K562 (cell line): ENCODE data around the gene CSRP2. TPM values are rescaled to one million over a fixed set of nuclear protein-coding genes. Genes with fewer than 3 reads are reported as not detected.

ENCODE experiments used
- LEF1 ChIP-seq: fragments of 450-650 bp; IDR thresholded peaks from 2 replicates; pipeline ENCODE4 v1.6.1; 2016; ENCODE audit warnings: mild to moderate bottlenecking
- NFE2 ChIP-seq: IDR thresholded peaks from 2 replicates; pipeline ENCODE4 v1.6.1; 2014; ENCODE audit warnings: antibody characterized with exemption, low read depth
- RBBP5 ChIP-seq: fragments of 200-600 bp; sonication (generic); IDR thresholded peaks from 2 replicates; pipeline ENCODE4 v1.6.1; 2012; ENCODE audit warnings: borderline replicate concordance, mild to moderate bottlenecking, low read length, control low read depth, inconsistent platforms; ENCODE audit not compliant: insufficient read depth, poor library complexity, severe bottlenecking
- ZNF41 ChIP-seq: fragments of 250-450 bp; sonication (Bioruptor Pico); conservative IDR thresholded peaks from 2 replicates; pipeline ENCODE4 v1.4.0; 2020; ENCODE audit warnings: mild to moderate bottlenecking
- ZNF76 ChIP-seq: fragments of 250-450 bp; sonication (Bioruptor Pico); IDR thresholded peaks from 2 replicates; pipeline ENCODE4 v1.4.0; 2020; ENCODE audit warnings: mild to moderate bottlenecking, moderate library complexity, borderline replicate concordance
- polyA plus RNA-seq, 8 experiments: library from polyadenylated mRNA; depleted of rRNA in 4 of 8; stranded (reverse) in 5 of 8; unstranded in 3 of 8; fragments of >200 nt; fragmentation: Nextera tagmentation in 2 of 8; fragmentation: Illumina TruSeq in 1 of 8; extraction: Ambion mirVana in 2 of 8; extraction: Trizol in 1 of 8; gene quantifications; 2 replicates each; pipeline versions ENCODE4 v1.2.1 to v1.2.3, GENCODE V29; 2011 to 2014; ENCODE audit warnings: inconsistent platforms in 1 of 8, missing spikeins in 1 of 8
- total RNA-seq, 7 experiments: library from RNA; depleted of rRNA in 6 of 7; stranded (reverse); fragments of >200 nt in 6 of 7; fragmentation: Illumina TruSeq in 2 of 7; extraction: Trizol in 2 of 7; gene quantifications; 2 replicates each; pipeline versions ENCODE4 v1.2.1 to v1.2.3, GENCODE V29; 2011 to 2021; ENCODE audit warnings: low replicate concordance in 1 of 7
- TF ChIP-seq, protein P1 (sequence below): conservative IDR thresholded peaks from 2 replicates; pipeline ENCODE4 v1.6.1; 2011; ENCODE audit warnings: low read depth, mild to moderate bottlenecking, low read length; ENCODE audit not compliant: control insufficient read depth
- TF ChIP-seq, protein P2 (sequence below): sonication (generic); formaldehyde crosslinking; IDR thresholded peaks from 2 replicates; pipeline ENCODE4 v1.5.0; 2020; ENCODE audit warnings: missing genetic modification reagents
- TF ChIP-seq, protein P3 (sequence below), 2 experiments: fragments of 450-650 bp; formaldehyde crosslinking in 1 of 2; IDR thresholded peaks; 2 replicates each; pipeline versions ENCODE4 v1.4.0 to v1.6.1; 2014 to 2020; ENCODE audit warnings: mild to moderate bottlenecking in 2 of 2, borderline replicate concordance in 1 of 2, low read depth in 1 of 2
- TF ChIP-seq, protein P4 (sequence below): IDR thresholded peaks from 2 replicates; pipeline ENCODE4 v1.6.1; 2011; ENCODE audit warnings: borderline replicate concordance, low read depth, mild to moderate bottlenecking, moderate library complexity, low read length; ENCODE audit not compliant: insufficient read depth, poor library complexity, severe bottlenecking

The CSRP2 gene
- total and polyA plus RNA-seq, 9 of the 15 experiments (the other 6 are each of a cell fraction or from before 2014, with no cell fraction given), result 0.32 to 6.2 (median 2.3) TPM

DNA sequence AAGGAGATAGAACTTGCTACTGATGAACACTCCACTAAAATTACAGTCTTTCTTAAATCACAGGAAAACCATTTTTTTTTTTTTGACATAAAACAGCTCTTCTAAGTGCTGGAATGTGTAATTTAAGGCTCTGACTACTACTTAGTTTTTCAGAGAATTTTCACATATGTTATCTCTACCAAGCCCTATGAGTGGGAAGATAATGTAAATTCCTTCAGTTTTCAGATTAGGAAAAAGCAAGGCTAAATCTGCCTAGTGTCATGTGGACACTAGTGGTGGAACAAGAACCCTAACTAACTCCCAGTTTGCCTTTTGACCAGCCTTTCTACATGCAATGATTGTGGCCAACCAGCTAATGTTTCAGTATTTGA is 37.3 kb upstream of the CSRP2 start (continued):
- TF ChIP-seq, protein P1, sequence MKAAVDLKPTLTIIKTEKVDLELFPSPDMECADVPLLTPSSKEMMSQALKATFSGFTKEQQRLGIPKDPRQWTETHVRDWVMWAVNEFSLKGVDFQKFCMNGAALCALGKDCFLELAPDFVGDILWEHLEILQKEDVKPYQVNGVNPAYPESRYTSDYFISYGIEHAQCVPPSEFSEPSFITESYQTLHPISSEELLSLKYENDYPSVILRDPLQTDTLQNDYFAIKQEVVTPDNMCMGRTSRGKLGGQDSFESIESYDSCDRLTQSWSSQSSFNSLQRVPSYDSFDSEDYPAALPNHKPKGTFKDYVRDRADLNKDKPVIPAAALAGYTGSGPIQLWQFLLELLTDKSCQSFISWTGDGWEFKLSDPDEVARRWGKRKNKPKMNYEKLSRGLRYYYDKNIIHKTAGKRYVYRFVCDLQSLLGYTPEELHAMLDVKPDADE, result no peak
- TF ChIP-seq ZNF41 (CRISPR knock-in tag) (no peak), ZNF76 (CRISPR knock-in tag) (no peak), NFE2 (no peak), LEF1 (no peak), RBBP5 (no peak)
- TF ChIP-seq, protein P2, sequence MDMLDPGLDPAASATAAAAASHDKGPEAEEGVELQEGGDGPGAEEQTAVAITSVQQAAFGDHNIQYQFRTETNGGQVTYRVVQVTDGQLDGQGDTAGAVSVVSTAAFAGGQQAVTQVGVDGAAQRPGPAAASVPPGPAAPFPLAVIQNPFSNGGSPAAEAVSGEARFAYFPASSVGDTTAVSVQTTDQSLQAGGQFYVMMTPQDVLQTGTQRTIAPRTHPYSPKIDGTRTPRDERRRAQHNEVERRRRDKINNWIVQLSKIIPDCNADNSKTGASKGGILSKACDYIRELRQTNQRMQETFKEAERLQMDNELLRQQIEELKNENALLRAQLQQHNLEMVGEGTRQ (CRISPR knock-in tag), result no peak
- TF ChIP-seq, protein P3, sequence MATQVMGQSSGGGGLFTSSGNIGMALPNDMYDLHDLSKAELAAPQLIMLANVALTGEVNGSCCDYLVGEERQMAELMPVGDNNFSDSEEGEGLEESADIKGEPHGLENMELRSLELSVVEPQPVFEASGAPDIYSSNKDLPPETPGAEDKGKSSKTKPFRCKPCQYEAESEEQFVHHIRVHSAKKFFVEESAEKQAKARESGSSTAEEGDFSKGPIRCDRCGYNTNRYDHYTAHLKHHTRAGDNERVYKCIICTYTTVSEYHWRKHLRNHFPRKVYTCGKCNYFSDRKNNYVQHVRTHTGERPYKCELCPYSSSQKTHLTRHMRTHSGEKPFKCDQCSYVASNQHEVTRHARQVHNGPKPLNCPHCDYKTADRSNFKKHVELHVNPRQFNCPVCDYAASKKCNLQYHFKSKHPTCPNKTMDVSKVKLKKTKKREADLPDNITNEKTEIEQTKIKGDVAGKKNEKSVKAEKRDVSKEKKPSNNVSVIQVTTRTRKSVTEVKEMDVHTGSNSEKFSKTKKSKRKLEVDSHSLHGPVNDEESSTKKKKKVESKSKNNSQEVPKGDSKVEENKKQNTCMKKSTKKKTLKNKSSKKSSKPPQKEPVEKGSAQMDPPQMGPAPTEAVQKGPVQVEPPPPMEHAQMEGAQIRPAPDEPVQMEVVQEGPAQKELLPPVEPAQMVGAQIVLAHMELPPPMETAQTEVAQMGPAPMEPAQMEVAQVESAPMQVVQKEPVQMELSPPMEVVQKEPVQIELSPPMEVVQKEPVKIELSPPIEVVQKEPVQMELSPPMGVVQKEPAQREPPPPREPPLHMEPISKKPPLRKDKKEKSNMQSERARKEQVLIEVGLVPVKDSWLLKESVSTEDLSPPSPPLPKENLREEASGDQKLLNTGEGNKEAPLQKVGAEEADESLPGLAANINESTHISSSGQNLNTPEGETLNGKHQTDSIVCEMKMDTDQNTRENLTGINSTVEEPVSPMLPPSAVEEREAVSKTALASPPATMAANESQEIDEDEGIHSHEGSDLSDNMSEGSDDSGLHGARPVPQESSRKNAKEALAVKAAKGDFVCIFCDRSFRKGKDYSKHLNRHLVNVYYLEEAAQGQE (IDR thresholded peaks at IDR 0.05; ENCODE audit: borderline replicate concordance), result no peak
- TF ChIP-seq, protein P3 (CRISPR knock-in tag; IDR thresholded peaks at IDR 0.05; ENCODE audit: low read depth), result no peak
- TF ChIP-seq, protein P4, sequence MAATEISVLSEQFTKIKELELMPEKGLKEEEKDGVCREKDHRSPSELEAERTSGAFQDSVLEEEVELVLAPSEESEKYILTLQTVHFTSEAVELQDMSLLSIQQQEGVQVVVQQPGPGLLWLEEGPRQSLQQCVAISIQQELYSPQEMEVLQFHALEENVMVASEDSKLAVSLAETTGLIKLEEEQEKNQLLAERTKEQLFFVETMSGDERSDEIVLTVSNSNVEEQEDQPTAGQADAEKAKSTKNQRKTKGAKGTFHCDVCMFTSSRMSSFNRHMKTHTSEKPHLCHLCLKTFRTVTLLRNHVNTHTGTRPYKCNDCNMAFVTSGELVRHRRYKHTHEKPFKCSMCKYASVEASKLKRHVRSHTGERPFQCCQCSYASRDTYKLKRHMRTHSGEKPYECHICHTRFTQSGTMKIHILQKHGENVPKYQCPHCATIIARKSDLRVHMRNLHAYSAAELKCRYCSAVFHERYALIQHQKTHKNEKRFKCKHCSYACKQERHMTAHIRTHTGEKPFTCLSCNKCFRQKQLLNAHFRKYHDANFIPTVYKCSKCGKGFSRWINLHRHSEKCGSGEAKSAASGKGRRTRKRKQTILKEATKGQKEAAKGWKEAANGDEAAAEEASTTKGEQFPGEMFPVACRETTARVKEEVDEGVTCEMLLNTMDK, result no peak
